ENCODE results near the gene TMPRSS3.

DNA sequence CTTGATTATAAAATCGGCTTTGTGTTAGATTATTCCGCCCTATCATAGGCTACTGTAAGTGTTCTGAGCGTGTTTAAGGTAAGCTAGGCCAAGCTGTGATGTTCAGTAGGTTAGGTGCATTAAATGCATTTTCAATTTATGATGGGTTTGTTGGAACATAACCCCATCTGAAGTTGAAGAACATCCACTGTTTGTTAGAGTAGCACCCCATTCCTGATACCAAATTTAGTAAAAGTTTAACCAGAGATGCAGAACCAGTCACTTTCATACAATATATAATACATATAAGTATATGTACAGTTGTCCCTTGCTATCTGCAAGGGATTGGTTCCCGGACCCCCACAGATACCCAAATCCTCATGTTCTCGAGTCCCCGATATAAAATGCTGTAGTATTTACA, 24.0 kb upstream of the TMPRSS3 start:
- no peak for TF ChIP-seq EZH2 (IDR thresholded peaks at IDR 0.05; ENCODE audit: low read depth)
- TF ChIP-seq, protein P1, sequence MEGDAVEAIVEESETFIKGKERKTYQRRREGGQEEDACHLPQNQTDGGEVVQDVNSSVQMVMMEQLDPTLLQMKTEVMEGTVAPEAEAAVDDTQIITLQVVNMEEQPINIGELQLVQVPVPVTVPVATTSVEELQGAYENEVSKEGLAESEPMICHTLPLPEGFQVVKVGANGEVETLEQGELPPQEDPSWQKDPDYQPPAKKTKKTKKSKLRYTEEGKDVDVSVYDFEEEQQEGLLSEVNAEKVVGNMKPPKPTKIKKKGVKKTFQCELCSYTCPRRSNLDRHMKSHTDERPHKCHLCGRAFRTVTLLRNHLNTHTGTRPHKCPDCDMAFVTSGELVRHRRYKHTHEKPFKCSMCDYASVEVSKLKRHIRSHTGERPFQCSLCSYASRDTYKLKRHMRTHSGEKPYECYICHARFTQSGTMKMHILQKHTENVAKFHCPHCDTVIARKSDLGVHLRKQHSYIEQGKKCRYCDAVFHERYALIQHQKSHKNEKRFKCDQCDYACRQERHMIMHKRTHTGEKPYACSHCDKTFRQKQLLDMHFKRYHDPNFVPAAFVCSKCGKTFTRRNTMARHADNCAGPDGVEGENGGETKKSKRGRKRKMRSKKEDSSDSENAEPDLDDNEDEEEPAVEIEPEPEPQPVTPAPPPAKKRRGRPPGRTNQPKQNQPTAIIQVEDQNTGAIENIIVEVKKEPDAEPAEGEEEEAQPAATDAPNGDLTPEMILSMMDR (conservative IDR thresholded peaks at IDR 0.05) = no peak

Measured in PC-9 (cell line).